ENCODE data around the gene ARHGAP40. TPM values are rescaled to one million over a fixed set of nuclear protein-coding genes. Genes with fewer than 3 reads are reported as not detected.

ARHGAP40 gene
- total RNA-seq, 2 experiments from 2014 or later = not detected

GRCh38 chr20:38579921-38580320 lies 21.7 kb upstream of the ARHGAP40 start:
- Mint-ChIP-seq H3K4me3 (no peak overlapping the region), H3K27ac (no peak overlapping the region), H3K9me3 (ENCODE audit: low read depth) (no peaks in the 10 kb centered on the region), H3K4me1 (no peaks in the 10 kb centered on the region), H3K36me3 (peaks cover 6% of the 10 kb centered on the region), H3K27me3 (no peaks in the 10 kb centered on the region)
- DNase-seq = no peak
- CTCF ChIA-PET = no interaction called here
- no peak for ATAC-seq

GRCh38 chr20:38581013-38581412 lies 20.6 kb upstream of the ARHGAP40 start, which contains the start of gene ADIG:
Gene ADIG, plus strand, starts transcription at chr20:38581197. Its CDS starts 54 bp downstream, at chr20:38581251.
- H3K27ac Mint-ChIP-seq = no peak within 1 kb of the TSS
- H3K9me3 Mint-ChIP-seq (ENCODE audit: low read depth) = no peaks in the 10 kb centered on the region
- no peaks in the 10 kb centered on the region for H3K4me1 Mint-ChIP-seq
- CTCF ChIA-PET = no interaction called here
- H3K36me3 Mint-ChIP-seq = no peaks in the 10 kb centered on the region
- ATAC-seq = no peak
- no peaks in the 10 kb centered on the region for H3K27me3 Mint-ChIP-seq
- DNase-seq = no peak
- no peak within 1 kb of the TSS for H3K4me3 Mint-ChIP-seq

- DNase-seq (no peak), ATAC-seq (no peak)
- H3K4me1 Mint-ChIP-seq = no peaks in the 10 kb centered on the region
- H3K27ac Mint-ChIP-seq = no peak overlapping the region
- no peaks in the 10 kb centered on the region for H3K27me3 Mint-ChIP-seq
- H3K9me3 Mint-ChIP-seq (ENCODE audit: low read depth) = no peaks in the 10 kb centered on the region
- no peaks in the 10 kb centered on the region for H3K36me3 Mint-ChIP-seq
- CTCF ChIA-PET = no interaction called here
- no peak overlapping the region for H3K4me3 Mint-ChIP-seq
These were observed 19.7 kb upstream of the ARHGAP40 start for GRCh38 chr20:38581830-38582358.

- Mint-ChIP-seq H3K27me3 (no peaks in the 10 kb centered on the region), H3K4me1 (no peaks in the 10 kb centered on the region), H3K9me3 (ENCODE audit: low read depth) (no peaks in the 10 kb centered on the region), H3K36me3 (no peaks in the 10 kb centered on the region), H3K4me3 (no peak overlapping the region), H3K27ac (no peak overlapping the region)
- CTCF ChIA-PET = no interaction called here
- no peak for DNase-seq
- ATAC-seq = no peak
These were observed 18.3 kb upstream of the ARHGAP40 start for GRCh38 chr20:38583306-38583705.

GRCh38 chr20:38584099-38584763 lies 17.4 kb upstream of the ARHGAP40 start:
- CTCF ChIA-PET = no interaction called here
- H3K4me3 Mint-ChIP-seq = no peak overlapping the region

GRCh38 chr20:38585404-38586180 lies 16.0 kb upstream of the ARHGAP40 start:
- no peaks in the 10 kb centered on the region for H3K27me3 Mint-ChIP-seq
- ATAC-seq (no peak), DNase-seq (no peak)
- no peaks in the 10 kb centered on the region for H3K36me3 Mint-ChIP-seq
- no peak overlapping the region for H3K4me3 Mint-ChIP-seq
- H3K27ac Mint-ChIP-seq = no peak overlapping the region
- no peaks in the 10 kb centered on the region for H3K9me3 Mint-ChIP-seq (ENCODE audit: low read depth)
- no peaks in the 10 kb centered on the region for H3K4me1 Mint-ChIP-seq
- CTCF ChIA-PET = no interaction called here

More at GRCh38 chr20:38584099-38584763, 17.4 kb upstream of the ARHGAP40 start:
- no peak for ATAC-seq
- no peak for DNase-seq
- no peaks in the 10 kb centered on the region for H3K36me3 Mint-ChIP-seq
- no peaks in the 10 kb centered on the region for H3K27me3 Mint-ChIP-seq
- no peak overlapping the region for H3K27ac Mint-ChIP-seq
- no peaks in the 10 kb centered on the region for H3K4me1 Mint-ChIP-seq
- H3K9me3 Mint-ChIP-seq (ENCODE audit: low read depth) = no peaks in the 10 kb centered on the region

GRCh38 chr20:38586181-38586525 lies 15.5 kb upstream of the ARHGAP40 start:
- H3K36me3 Mint-ChIP-seq = no peaks in the 10 kb centered on the region
- CTCF ChIA-PET = no interaction called here
- H3K9me3 Mint-ChIP-seq (ENCODE audit: low read depth) = no peaks in the 10 kb centered on the region
- no peak overlapping the region for H3K27ac Mint-ChIP-seq
- DNase-seq (no peak), ATAC-seq (no peak)
- no peak overlapping the region for H3K4me3 Mint-ChIP-seq
- no peaks in the 10 kb centered on the region for H3K4me1 Mint-ChIP-seq
- H3K27me3 Mint-ChIP-seq = no peaks in the 10 kb centered on the region

- ATAC-seq = no peak
- no peaks in the 10 kb centered on the region for H3K27me3 Mint-ChIP-seq
- DNase-seq = no peak
- no peak overlapping the region for H3K27ac Mint-ChIP-seq
- H3K9me3 Mint-ChIP-seq (ENCODE audit: low read depth) = no peaks in the 10 kb centered on the region
- no peaks in the 10 kb centered on the region for H3K4me1 Mint-ChIP-seq
- no peaks in the 10 kb centered on the region for H3K36me3 Mint-ChIP-seq
- CTCF ChIA-PET = no interaction called here
- no peak overlapping the region for H3K4me3 Mint-ChIP-seq
These were observed 13.3 kb upstream of the ARHGAP40 start for GRCh38 chr20:38588303-38588702.

- CTCF ChIA-PET = no interaction called here
- no peak overlapping the region for H3K4me3 Mint-ChIP-seq
- H3K36me3 Mint-ChIP-seq = no peaks in the 10 kb centered on the region
- H3K27ac Mint-ChIP-seq = no peak overlapping the region
- H3K9me3 Mint-ChIP-seq (ENCODE audit: low read depth) = no peaks in the 10 kb centered on the region
- H3K4me1 Mint-ChIP-seq = no peaks in the 10 kb centered on the region
- H3K27me3 Mint-ChIP-seq = no peaks in the 10 kb centered on the region
- ATAC-seq (no peak), DNase-seq (no peak)
These were observed 12.3 kb upstream of the ARHGAP40 start for GRCh38 chr20:38589351-38589750.

- Mint-ChIP-seq H3K36me3 (no peaks in the 10 kb centered on the region), H3K4me3 (no peak overlapping the region), H3K27ac (no peak overlapping the region), H3K4me1 (no peaks in the 10 kb centered on the region), H3K27me3 (no peaks in the 10 kb centered on the region), H3K9me3 (ENCODE audit: low read depth) (no peaks in the 10 kb centered on the region)
- no peak for ATAC-seq
- CTCF ChIA-PET = no interaction called here
- no peak for DNase-seq
These were observed 11.5 kb upstream of the ARHGAP40 start for GRCh38 chr20:38589967-38590675.

GRCh38 chr20:38590676-38591473 lies 10.7 kb upstream of the ARHGAP40 start:
- H3K4me1 Mint-ChIP-seq = no peaks in the 10 kb centered on the region
- DNase-seq (no peak), ATAC-seq (no peak)
- no peaks in the 10 kb centered on the region for H3K36me3 Mint-ChIP-seq
- H3K4me3 Mint-ChIP-seq = no peak overlapping the region
- CTCF ChIA-PET = no interaction called here
- no peak overlapping the region for H3K27ac Mint-ChIP-seq
- H3K9me3 Mint-ChIP-seq (ENCODE audit: low read depth) = no peaks in the 10 kb centered on the region
- no peaks in the 10 kb centered on the region for H3K27me3 Mint-ChIP-seq

- no peak for ATAC-seq
- no peaks in the 10 kb centered on the region for H3K4me1 Mint-ChIP-seq
- no peak for DNase-seq
- CTCF ChIA-PET = no interaction called here
- no peaks in the 10 kb centered on the region for H3K9me3 Mint-ChIP-seq (ENCODE audit: low read depth)
- no peak overlapping the region for H3K4me3 Mint-ChIP-seq
- no peaks in the 10 kb centered on the region for H3K36me3 Mint-ChIP-seq
- H3K27me3 Mint-ChIP-seq = peaks cover under 1% of the 10 kb centered on the region
- H3K27ac Mint-ChIP-seq = no peak overlapping the region
These were observed 9.9 kb upstream of the ARHGAP40 start for GRCh38 chr20:38591474-38592410.
